ELR (cell line): ENCODE results near the gene CDHR1.
"Not testable (repeated sequence)": the region's sequence is repeated elsewhere in the genome, so short reads cannot be mapped to it uniquely, and the experiment has no call there.

Experiments used
- DNase-seq: peaks from one replicate; pipeline ENCODE4 v3.0.0-alpha.2; 2015; ENCODE audit warnings: low read depth

The CDHR1 gene

DNA sequence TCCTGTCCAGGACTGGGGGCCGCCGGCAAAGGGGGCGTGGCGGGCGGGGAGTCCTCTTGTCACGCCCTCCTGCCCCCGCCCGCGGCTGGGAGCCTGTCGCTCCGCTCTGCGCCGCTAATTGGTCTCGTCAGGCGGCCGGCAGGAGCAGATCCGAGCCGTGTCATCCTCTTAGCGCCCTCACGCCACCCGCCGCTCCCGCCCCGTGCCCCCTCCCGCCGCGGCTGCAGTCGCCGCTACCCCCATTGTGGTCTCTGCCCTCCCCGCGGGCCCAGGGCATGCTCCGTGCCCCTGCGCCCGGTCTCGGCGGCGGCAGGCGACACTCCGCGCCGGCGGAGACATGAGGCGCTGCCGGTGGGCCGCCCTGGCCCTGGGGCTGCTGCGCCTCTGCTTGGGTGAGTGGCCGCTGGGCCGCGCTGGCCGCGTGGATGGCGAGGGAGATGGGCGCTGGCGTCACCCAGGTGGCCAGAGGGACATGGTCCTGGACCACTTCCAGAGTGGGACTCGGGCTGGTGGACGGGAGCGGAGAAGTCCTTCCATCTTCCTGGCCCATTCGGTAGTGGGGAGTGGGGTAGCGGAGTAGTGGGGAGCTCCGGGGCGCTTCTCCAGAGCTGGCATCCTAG, at the start of gene CDHR1:
CDHR1 (plus strand) TSS at position 114 of the 620 bp plus-strand sequence; CDS start at position 338, 224 bp downstream.
- peak; percentile 16 for DNase-seq

- no peak for DNase-seq
Observed at GRCh38 chr10:84147347-84147746, 47.0 kb upstream of the CDHR1 start.

- peak; percentile 58 for DNase-seq
Observed at GRCh38 chr10:84148006-84148597, 46.2 kb upstream of the CDHR1 start.

DNA sequence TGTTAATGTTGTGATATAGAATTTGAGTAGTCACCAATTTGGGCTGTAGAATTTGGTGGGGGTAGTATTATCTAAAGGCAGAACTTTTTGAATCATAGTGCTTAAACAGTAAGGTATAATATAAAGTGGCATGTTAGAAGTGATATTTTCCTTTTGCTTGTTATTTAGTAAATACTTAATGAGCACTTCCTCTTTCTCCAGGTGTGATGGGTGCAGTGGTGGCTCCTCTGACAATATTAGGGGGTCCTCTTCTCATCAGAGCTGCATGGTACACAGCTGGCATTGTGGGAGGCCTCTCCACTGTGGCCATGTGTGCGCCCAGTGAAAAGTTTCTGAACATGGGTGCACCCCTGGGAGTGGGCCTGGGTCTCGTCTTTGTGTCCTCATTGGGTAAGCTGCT, 44.5 kb upstream of the CDHR1 start:
- no peak for DNase-seq

GRCh38 chr10:84152769-84153168, 41.6 kb upstream of the CDHR1 start:
- no peak for DNase-seq

DNA sequence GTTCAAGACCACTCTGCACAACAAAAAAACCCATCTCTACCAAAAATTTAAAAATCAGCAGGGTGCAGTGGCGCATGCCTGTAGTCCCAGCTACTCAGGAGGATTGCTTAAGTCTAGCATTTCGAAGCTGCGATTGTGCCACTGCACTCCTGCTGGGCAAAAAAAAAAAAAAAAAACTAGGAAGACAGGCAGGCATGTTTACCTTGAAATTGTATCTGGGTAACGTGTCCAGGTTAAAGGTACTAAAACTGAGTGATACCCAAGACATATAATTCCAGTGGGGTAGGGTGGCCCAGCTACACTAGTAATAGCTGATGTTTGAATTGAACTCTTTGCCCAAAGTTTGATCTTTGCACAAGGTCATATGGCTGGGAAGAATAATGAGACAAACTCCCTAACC, 38.8 kb upstream of the CDHR1 start:
- DNase-seq: no peak

DNA sequence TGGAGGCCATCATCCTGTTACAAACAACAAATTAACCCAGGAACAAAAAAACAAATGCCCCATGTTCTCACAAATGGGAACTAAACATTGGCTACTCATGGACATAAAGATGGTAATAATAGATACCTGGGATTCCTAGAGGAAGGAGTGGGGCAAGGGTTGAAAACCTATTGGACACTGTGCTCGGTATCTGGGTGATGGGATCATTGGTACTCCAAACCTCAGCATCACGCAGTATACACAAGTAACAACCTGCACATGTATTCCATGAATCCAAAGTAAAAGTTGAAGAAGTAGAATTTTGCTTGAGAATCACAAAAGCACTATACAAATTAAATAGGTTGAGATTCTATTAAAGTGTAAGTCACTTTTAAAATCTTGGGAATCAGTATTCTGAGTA, 38.3 kb upstream of the CDHR1 start:
- DNase-seq: no peak

GRCh38 chr10:84156768-84157167, 37.6 kb upstream of the CDHR1 start:
- DNase-seq: peak; percentile 23

DNA sequence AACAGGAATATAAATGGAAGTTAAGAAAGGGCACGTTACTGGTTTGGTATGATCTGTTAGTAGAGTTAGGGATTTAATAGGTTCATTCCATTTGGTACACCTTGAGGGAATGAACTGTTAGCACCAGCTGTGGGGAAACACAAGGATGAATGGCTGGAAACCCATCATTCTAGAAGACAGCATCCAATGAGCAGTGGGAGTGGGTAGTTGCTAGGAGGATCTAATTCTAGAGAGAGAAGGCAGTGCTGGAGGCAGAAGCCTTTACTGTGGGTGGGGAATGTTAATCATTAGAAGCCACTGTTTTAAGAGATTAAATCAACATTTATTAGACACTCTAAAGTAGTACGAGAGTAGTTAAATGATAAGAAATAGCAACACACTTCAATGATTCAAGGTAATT, 36.3 kb upstream of the CDHR1 start:
- DNase-seq: no peak

DNA sequence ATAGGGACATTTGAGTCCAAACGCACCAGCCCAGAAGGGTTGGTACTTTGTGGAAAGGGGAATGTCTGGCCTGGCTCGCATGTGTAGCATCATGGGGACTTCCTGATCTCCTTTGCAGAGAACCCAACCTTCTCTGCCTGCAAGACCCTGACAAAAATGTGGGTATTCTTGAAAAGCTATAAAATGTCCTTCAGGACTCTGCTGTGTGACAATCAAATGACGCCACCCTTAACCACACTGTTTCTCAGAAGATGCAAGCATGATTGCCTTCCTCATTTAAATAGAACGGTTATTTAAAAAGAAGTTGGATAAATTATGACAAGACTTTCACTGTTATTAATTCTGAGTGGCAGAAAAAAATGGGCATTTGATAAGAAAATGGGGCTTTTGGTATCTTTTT, 35.8 kb upstream of the CDHR1 start:
- no peak for DNase-seq

DNA sequence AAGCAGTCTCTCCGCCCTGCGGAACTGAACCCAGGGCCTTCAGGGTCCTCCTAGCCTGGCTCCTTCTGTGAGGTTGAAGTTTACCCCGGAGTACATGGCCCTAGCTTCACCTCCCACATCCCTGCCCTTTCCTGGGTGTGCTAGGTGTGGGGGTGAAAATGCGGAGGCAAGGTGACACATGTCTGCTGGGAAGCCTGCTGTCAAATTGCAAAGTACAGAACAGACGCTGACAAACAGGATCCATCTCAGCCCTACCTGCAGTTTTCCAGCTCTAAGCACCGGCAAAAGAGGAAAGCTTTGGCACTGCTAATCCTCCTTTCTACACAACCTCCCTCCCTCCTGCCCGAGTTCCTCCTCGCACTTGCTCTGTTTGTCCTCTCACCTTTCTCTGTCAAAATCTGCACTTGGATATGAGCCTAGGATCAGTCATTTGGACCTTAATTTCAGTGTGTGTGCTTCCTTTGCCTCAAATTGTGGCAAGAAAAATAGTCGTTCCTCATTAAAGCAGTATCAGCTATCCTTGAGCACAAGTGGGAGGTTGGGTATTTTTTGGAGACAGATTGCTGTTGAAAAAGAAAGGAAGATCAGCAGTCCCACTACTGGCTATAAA, 35.2 kb upstream of the CDHR1 start:
- no peak for DNase-seq

DNA sequence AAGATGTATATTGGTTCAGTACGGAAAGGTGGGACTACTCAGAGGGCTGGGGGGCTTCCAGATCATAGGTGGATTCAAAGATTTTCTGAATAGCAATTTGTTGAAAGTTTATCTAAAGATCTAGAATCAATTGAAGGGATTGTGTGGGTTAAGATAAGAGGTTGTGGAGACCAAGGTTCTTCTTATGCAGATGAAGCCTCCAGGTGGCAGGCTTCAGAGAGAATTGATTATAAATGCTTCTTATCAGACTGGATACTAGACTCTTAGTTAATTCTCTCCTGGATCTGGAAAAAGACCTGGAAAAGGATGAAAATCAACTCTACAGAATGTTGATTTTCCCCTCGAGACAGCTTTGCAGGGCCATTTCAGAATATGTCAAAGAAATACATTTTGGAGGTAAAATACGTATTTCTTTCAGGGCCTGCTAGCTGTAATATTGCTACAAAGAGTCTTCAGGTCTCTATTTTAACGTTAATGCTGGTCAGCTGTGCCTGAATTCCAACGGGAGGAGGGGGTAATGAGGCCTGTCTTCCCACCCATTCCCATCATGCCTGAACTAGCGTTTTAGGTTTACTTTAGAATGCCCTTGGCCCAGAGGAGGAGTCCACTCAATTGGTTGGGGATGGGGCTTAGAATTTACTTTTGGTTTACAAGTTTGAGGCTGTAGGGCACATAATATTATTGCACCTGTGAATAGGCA, 33.5 kb upstream of the CDHR1 start:
- DNase-seq: no peak

GRCh38 chr10:84163996-84164395, 30.3 kb upstream of the CDHR1 start:
- DNase-seq: no peak

DNA sequence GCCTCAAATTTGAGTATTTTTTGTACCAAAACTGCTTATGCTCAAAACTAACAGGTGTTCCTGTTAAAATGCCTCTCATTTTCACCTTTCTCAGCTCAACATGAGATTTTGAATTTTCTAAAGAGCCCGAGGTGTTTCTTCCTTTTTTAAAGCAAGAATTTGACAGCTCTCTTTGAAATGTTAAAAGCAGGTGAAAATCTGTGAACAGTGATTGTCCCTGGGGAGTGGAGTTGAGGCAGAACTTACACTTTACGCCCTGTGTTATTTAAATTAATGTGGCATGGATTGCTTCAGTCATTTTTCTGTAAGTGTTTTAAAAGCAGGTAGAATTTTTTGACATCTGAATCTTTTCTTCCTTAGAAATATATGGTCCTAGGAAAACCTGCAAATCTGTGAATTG, 29.9 kb upstream of the CDHR1 start:
- no peak for DNase-seq

DNA sequence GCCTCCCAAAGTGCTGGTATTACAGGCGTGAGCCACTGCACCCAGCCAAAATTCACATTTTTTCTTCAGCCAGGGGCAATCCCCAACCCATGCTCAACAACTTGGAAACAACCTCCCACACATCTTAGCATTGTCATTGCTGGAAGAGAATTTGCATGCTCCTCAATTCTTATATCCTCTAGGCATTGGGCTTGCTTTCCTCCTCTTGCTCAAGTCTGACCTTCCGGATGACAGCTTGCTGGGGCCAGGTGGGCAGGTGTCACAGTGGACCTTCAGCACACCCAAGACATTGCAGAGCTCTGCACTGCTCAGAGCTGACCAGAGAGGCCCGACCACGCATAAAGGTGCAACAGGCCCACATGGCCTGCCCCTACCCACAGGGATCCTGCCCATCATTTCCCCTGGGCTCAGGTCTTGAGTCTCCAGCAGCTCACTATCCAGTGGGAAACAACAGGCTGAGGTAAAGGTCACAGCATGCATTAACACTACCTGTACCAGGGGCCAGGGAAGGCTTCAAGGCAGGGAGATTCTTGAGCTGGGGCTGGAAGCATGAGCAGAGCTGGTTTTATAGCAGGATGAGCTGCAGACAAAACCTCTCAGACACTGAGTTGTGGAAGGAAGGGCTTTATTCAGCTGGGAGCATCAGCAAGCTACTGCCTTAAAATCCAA, 27.6 kb upstream of the CDHR1 start:
- no peak for DNase-seq

DNA sequence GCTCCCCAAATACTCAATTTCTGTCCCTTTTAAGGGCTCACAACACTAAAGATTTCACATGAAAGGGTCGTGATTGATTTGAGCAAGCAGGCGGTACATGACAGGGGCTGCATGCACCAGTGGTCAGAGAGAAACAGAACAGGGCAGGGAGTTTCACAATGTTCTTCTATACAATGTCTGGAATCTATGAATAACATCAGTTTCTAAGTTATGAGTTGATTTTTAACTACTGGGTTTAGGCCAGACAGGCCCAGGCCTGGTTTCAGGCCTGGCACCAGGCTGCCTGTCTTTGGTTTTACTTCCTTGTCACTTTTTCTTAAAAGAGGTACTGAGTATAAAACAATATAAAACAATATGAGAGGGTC, 27.1 kb upstream of the CDHR1 start:
- not testable (repeated sequence) for DNase-seq

- DNase-seq: not testable (repeated sequence)
Observed at GRCh38 chr10:84168382-84168781, 26.0 kb upstream of the CDHR1 start.

- not testable (repeated sequence) for DNase-seq
Observed at GRCh38 chr10:84171237-84171636, 23.1 kb upstream of the CDHR1 start.

- DNase-seq: not testable (repeated sequence)
Observed at GRCh38 chr10:84171700-84172466, 22.5 kb upstream of the CDHR1 start.

- no peak for DNase-seq
Observed at GRCh38 chr10:84172467-84173356, 21.6 kb upstream of the CDHR1 start.

DNA sequence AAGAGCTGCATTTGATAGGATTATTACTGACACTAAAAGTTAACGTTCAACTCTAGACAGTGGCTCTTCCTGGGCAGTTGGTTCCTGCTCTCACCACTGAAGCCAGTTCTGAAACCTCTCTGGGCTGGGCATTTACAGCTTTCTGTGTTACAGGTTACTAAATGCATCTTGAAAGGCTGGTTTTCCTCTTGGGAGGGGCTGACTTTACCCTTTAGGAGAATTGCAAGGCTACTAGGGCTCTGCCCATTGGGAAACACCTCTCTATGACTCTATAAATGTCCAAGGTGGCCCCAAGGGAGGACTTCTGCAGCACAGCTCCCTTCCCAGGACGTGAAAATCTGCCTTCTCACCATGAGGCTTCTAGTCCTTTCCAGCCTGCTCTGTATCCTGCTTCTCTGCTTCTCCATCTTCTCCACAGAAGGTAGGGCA, 20.8 kb upstream of the CDHR1 start, which contains the start of gene GPR15LG:
GPR15LG (plus strand) TSS at position 301 of the 429 bp plus-strand sequence; CDS start at position 352, 51 bp downstream.
- no peak for DNase-seq
